LNCaP clone FGC (cell line): ENCODE results near the gene AGTR1.
"Not testable (repeated sequence)": the region's sequence is repeated elsewhere in the genome, so short reads cannot be mapped to it uniquely, and the experiment has no call there.

Experiments
- DNase-seq: peaks from one replicate; pipeline ENCODE4 v3.0.0-alpha.2; 2011; ENCODE audit warnings: low read depth
- H3K4me3 ChIP-seq: 2 replicates; pipeline ENCODE4 v1.5.1; 2011; ENCODE audit warnings: mild to moderate bottlenecking, low read depth, low read length, control low read depth
- CTCF ChIP-seq: IDR thresholded peaks from 2 replicates; pipeline ENCODE4 v1.5.1; 2012; ENCODE audit warnings: mild to moderate bottlenecking; ENCODE audit not compliant: control insufficient read depth, insufficient read depth; ENCODE audit errors: extremely low read depth

The AGTR1 gene

DNA sequence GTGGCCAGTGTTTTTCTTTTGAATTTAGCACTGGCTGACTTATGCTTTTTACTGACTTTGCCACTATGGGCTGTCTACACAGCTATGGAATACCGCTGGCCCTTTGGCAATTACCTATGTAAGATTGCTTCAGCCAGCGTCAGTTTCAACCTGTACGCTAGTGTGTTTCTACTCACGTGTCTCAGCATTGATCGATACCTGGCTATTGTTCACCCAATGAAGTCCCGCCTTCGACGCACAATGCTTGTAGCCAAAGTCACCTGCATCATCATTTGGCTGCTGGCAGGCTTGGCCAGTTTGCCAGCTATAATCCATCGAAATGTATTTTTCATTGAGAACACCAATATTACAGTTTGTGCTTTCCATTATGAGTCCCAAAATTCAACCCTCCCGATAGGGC lies 43.5 kb downstream of the AGTR1 start:
- DNase-seq = no peak
- no peak overlapping the region for H3K4me3 ChIP-seq
- TF ChIP-seq CTCF = no peak

- no peak for DNase-seq
- TF ChIP-seq CTCF = no peak
- H3K4me3 ChIP-seq = no peak overlapping the region
Observed at GRCh38 chr3:148742118-148742517, 44.4 kb downstream of the AGTR1 start.

DNA sequence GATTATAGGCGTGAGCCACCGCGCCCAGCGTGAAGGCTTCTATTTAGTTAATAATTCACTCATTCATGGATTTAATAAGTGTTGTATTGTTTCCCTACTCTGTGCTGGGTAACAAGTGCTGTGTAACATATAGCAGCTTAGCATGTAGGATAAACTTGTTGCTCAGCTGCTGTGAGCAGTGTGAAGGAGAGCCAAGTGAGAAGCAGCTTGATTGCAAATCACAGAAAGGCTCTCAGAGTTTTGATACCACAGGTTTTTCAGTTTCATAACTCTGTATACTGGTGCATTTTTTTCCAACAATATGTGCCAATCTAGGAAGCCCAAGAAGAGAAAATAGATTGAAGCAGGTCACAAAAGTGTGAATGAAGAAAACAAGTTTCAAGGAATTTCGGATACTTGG lies 48.4 kb downstream of the AGTR1 start:
- H3K4me3 ChIP-seq = no peak overlapping the region

GRCh38 chr3:148748283-148748682 lies 50.6 kb downstream of the AGTR1 start:
- H3K4me3 ChIP-seq = no peak overlapping the region
- no peak for DNase-seq
- TF ChIP-seq CTCF = no peak

More for the DNA sequence above, 48.4 kb downstream of the AGTR1 start:
- TF ChIP-seq CTCF = no peak
- no peak for DNase-seq

GRCh38 chr3:148750296-148750695 lies 52.6 kb downstream of the AGTR1 start:
- no peak overlapping the region for H3K4me3 ChIP-seq
- no peak for DNase-seq
- no peak for TF ChIP-seq CTCF

DNA sequence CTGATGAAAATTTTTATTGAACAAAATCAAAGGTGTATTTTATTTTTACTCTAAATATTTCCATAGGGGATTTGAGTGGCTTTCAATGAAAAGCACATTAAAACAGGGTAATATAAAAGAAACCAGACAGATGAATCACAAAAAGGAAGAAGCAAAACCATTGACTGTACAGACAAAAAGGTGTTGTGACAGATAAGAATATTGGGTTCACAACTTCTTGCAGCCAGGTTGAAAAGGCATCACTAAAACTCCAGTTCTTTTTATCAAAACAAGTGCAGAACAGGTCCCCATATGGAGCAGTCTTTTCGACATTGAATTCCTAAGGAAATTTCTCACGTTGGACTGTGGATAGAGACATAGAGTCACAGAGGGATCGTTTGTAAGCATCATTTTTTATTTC lies 53.8 kb downstream of the AGTR1 start:
- no peak overlapping the region for H3K4me3 ChIP-seq
- DNase-seq = no peak
- TF ChIP-seq CTCF = no peak

DNA sequence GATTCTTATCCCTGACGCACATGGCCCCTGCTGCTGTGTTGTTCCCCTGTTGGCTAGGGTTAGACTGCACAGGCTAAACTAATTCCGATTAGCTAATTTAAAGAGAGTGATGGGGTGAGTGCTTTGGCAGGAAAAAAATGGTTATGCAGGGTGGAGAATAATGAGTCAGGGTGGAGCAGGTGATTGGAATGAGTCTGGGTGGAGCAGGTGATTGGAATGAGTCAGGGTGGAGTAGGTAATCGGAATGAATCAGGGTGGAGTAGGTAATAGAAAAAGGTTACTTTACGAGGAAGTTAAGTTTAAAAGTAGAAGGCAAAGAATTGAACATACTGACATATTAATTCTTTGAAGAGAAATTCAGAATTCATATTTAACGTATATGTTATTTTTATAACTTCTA lies 55.7 kb downstream of the AGTR1 start:
- DNase-seq, H3K4me3 ChIP-seq: not testable (repeated sequence)

DNA sequence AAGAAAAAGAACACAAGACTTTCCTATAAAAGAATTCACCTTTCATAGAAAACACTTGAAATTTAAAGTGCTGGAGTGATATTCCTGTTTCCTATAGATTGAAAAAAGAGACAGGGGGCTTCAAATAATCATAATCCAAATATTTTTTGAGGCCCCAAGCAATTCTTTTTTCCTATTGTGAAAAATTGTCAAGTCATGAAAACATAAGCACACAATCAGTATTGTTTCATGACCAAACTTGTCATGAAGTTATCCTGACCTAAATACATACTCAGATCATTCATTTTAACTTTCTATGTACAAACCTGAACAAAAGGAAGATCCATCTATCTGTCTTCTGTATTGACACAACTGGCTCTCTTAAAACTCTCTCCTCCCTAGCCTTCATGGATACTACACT lies 57.9 kb downstream of the AGTR1 start:
- no peak overlapping the region for H3K4me3 ChIP-seq
- DNase-seq = no peak
- TF ChIP-seq CTCF = no peak
